ENCODE results near the gene KIAA1671.

GRCh38 chr22:24985826-24986214 lies 33.3 kb downstream of the KIAA1671 start:
- TF ChIP-seq POLR2A (IDR thresholded peaks at IDR 0.05) (no peak), CTCF (IDR thresholded peaks at IDR 0.05 in 8 of 11, conservative IDR thresholded peaks at IDR 0.05 in 3 of 11) (no peak), POLR2AphosphoS5 (IDR thresholded peaks at IDR 0.05) (peak in 1 of 3 donors; percentile 73)

Measured in spleen (tissue), 7 donors.